Uterus (tissue), 2 donors: ENCODE data around the gene ULK4.

Source experiments
- POLR2A ChIP-seq, 2 donors: fragments of 450-650 bp; IDR thresholded peaks; one replicate each; pipeline ENCODE4 v1.6.1; 2016; ENCODE audit warnings: antibody characterized with exemption in 2 of 2, mild to moderate bottlenecking in 1 of 2, moderate library complexity in 1 of 2
- TF ChIP-seq, protein P1 (sequence below), 4 experiments: fragments of 200-600 bp in 2 of 4; fragments of 450-650 bp in 2 of 4; sonication (generic) in 2 of 4; IDR thresholded peaks; one replicate each; pipeline ENCODE4 v1.5.1; 2016 to 2019; ENCODE audit warnings: antibody characterized with exemption in 4 of 4, mild to moderate bottlenecking in 2 of 4, moderate library complexity in 1 of 4

- TF ChIP-seq, protein P1, sequence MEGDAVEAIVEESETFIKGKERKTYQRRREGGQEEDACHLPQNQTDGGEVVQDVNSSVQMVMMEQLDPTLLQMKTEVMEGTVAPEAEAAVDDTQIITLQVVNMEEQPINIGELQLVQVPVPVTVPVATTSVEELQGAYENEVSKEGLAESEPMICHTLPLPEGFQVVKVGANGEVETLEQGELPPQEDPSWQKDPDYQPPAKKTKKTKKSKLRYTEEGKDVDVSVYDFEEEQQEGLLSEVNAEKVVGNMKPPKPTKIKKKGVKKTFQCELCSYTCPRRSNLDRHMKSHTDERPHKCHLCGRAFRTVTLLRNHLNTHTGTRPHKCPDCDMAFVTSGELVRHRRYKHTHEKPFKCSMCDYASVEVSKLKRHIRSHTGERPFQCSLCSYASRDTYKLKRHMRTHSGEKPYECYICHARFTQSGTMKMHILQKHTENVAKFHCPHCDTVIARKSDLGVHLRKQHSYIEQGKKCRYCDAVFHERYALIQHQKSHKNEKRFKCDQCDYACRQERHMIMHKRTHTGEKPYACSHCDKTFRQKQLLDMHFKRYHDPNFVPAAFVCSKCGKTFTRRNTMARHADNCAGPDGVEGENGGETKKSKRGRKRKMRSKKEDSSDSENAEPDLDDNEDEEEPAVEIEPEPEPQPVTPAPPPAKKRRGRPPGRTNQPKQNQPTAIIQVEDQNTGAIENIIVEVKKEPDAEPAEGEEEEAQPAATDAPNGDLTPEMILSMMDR (IDR thresholded peaks at IDR 0.05): no peak
- no peak for TF ChIP-seq POLR2A (IDR thresholded peaks at IDR 0.05)
Observed at GRCh38 chr3:41907330-41908073, 54.4 kb downstream of the ULK4 start.
